Metanephros (tissue), 1 donor: ENCODE data around the gene AASDHPPT. TPM values are rescaled to one million over a fixed set of nuclear protein-coding genes. Genes with fewer than 3 reads are reported as not detected.

Experiments
- total RNA-seq: library from RNA; depleted of rRNA; stranded (reverse); fragments of >200 nt; gene quantifications from one replicate; pipeline ENCODE4 v1.2.3, GENCODE V29; 2014

AASDHPPT gene
- total RNA-seq = 84.8 TPM

GRCh38 chr11:106077609-106078455 is at the start of gene AASDHPPT:
Gene AASDHPPT (plus strand): TSS chr11:106077662. CDS start chr11:106077711, 49 bp downstream.

GRCh38 chr11:106076919-106077608 is 398 bp upstream of the AASDHPPT start, which contains the start of gene KBTBD3:
Gene KBTBD3 (minus strand): TSS chr11:106077347. CDS start chr11:106059097, 18,250 bp downstream.

Other genes starting within 250 kb of the AASDHPPT start
- gene MSANTD4, start 55.4 kb upstream of the AASDHPPT start, total RNA-seq = 18.0 TPM
- gene KBTBD3, start 315 bp upstream of the AASDHPPT start, total RNA-seq = 21.1 TPM